GM13977 (cell line): Measurements from ENCODE around the gene ENHO.

Experiments
- DNase-seq: peaks from one replicate; pipeline ENCODE4 v3.0.0; 2012; ENCODE audit warnings: low spot score
- in situ Hi-C: fragments of 300-500 bp; cut with MboI; formaldehyde crosslinking; loops from one replicate; pipeline ENCODE4 v1.12.0; 2022; ENCODE audit warnings: low sequenced_read_pairs, low pct_unique_long_range_greater_than_20kb, mixed read lengths, inconsistent platforms; ENCODE audit not compliant: unreplicated experiment
- TF ChIP-seq, protein P1 (sequence below): IDR thresholded peaks from 2 replicates; pipeline ENCODE4 v1.5.1; 2012; ENCODE audit warnings: mild to moderate bottlenecking, control low read depth; ENCODE audit not compliant: insufficient read depth; ENCODE audit errors: extremely low read depth, missing control alignments

Gene ENHO

DNA sequence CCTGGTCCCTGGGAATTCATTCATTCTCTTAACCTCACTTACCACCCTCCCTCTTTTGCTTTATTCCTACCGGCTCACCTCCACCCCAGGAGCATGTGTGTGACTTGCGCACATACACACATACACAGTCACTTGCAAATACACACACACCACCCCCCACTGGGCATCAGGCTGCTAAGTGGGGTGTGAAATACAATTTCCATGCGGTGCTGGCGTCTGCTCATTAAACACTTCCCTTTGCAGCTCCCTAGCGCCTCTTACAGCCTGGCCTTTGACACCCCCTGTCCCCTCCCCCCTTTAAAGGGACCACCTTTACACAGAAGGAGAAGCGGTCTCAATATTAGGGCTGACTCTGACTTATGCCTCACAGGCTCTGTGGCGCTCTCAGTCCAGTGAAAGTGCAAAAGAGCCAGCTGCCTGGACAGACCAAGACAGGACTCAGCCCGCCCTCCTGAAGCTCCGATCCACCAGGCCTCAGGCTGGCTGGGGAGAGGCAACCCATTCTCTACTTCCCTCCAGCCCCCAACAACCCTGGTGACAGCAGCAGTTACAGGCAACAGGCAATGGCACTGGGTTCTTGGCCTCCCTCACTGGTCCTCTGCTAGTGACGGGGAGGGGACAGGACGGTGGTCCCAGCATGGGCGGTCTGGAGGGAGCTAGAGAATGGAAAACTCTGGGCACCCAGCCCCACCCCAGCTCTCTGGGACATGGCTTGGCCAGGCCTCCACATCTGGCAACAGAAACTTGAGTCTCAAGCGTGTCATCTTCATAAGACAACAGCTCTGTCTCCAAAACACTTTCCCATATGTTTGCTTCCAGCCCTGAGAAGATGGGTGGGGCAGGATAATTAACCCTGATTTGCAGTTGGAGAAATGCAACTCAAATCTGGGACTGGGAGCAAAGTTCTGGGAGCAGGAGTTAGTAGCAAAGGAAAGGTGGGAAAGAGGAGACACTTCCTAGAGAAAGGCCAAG, 12.0 kb downstream of the ENHO start:
- in situ Hi-C loops: no loop called here
- no peak for DNase-seq
- TF ChIP-seq, protein P1, sequence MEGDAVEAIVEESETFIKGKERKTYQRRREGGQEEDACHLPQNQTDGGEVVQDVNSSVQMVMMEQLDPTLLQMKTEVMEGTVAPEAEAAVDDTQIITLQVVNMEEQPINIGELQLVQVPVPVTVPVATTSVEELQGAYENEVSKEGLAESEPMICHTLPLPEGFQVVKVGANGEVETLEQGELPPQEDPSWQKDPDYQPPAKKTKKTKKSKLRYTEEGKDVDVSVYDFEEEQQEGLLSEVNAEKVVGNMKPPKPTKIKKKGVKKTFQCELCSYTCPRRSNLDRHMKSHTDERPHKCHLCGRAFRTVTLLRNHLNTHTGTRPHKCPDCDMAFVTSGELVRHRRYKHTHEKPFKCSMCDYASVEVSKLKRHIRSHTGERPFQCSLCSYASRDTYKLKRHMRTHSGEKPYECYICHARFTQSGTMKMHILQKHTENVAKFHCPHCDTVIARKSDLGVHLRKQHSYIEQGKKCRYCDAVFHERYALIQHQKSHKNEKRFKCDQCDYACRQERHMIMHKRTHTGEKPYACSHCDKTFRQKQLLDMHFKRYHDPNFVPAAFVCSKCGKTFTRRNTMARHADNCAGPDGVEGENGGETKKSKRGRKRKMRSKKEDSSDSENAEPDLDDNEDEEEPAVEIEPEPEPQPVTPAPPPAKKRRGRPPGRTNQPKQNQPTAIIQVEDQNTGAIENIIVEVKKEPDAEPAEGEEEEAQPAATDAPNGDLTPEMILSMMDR: no peak

DNA sequence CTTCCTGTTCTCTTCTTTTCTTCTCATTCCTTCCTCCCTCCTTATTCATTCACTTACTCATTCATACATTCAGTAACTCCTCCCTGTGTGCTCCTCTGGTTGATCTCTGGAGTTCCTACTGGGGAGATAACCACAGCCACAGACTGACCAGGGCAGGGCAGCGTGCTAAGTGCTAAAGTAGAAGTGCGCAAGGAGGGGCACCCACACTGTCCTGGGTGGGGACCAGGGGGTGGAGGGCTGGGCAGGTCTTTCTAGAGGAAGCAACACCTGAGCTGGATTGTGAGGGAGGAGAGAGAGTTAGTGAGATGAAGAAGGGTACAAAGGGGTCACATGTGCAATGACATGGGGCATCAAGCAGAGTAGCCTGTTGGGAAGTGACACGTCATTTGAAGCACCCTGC, 13.8 kb downstream of the ENHO start:
- TF ChIP-seq, protein P1: no peak
- in situ Hi-C loops: no loop called here
- DNase-seq: no peak

DNA sequence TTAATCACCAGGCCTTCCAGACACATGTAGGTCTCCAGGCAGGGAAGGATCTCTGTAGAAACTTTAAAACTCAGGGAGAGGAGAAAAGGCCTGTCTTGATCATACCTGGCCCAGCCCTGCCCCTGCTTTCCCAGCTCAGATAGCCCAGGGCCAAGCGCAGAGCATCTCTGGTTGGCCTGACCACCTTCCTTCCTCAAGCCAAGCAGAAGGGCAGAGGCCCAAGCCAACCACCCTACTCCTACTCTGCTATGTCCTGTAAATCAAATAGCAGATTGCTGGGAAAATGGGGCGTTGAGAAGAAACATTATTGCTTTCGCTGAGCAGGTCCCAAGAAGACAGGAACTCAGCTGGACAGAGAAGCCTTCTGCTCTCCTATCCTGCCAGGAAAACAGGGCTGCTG, 14.3 kb downstream of the ENHO start:
- TF ChIP-seq, protein P1: no peak
- no peak for DNase-seq
- in situ Hi-C loops: no loop called here

DNA sequence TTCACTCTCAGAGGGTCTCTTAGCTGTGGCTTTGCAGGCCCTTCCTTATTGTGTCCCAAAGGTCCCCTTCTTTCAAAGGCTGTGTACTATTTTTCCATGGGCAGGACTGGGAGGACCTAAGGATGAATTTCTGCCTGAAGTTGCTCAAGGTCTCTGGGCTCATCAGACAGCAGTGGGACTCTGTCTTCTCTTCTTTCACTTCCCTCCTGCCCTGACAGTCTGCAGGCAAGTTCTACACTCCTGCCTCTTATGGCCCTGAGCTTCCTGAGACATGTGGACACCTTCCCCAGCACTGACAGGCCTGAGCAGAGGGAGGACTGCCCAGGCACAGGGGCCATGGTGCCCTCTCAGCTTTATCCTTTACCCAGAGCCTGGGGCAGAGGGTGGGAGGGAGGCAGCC, 14.8 kb downstream of the ENHO start:
- in situ Hi-C loops: no loop called here

DNA sequence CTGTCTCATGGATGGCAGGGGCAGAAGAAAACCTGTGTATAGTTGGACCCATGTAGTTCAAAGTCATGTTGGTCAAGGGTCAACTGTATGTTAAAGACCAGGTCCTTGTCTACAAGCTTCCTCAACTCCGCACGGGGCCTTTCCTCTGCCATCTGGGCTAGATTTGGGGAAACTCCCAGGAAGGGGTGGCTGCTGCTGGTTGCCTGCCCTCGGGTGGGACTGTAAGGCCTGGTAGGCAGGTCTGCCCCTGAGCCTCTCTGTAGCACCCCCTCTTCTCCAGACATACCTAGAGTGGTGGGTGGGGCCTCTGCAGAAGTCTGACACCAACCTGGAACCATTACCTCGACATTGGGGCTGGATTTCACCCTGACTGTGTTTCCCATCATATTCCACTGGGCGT, 15.2 kb downstream of the ENHO start:
- TF ChIP-seq, protein P1: no peak
- in situ Hi-C loops: no loop called here
- DNase-seq: no peak

More for the DNA sequence above, 14.8 kb downstream of the ENHO start:
- TF ChIP-seq, protein P1: no peak
- no peak for DNase-seq

DNA sequence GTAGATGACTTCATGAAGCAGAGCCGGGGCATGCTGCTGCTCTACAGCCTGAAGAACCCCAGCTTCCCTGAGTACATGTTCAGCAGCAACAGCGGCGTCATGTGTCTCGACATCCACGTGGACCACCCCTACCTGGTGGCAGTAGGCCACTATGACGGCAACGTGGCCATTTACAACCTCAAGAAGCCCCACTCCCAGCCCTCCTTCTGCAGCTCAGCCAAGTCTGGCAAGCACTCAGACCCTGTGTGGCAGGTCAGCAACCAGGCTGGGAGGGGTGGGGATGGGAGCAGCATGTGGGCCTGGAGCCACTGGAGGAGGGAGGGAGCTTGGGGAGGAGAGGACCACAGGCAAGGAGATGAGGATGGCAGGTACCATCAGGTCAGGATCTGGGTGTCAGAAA, 16.2 kb downstream of the ENHO start:
- in situ Hi-C loops: no loop called here
- DNase-seq: no peak
- TF ChIP-seq, protein P1: no peak
